Spleen (tissue), 11 donors: ENCODE measurements around the gene HDAC4. TPM values are rescaled to one million over a fixed set of nuclear protein-coding genes. Genes with fewer than 3 reads are reported as not detected.

ENCODE experiments used
- DNase-seq: peaks from one replicate; pipeline ENCODE4 v3.0.0-alpha.2; 2020
- H3K27ac ChIP-seq, 8 donors: fragments of 200-600 bp; sonication (generic) in 7 of 8; 1 replicate in 4 of 8; 2 replicates in 4 of 8; pipeline versions ENCODE4 v1.5.0 to v1.8.0; 2016 to 2021; ENCODE audit warnings: inconsistent platforms in 4 of 8, mild to moderate bottlenecking in 4 of 8, moderate library complexity in 1 of 8
- H3K27me3 ChIP-seq, 7 donors: fragments of 200-600 bp; sonication (generic) in 6 of 7; replicated peaks in 1 of 7; 1 replicate in 4 of 7; 2 replicates in 3 of 7; pipeline versions ENCODE4 v1.5.0 to v1.8.0; 2016 to 2021; ENCODE audit warnings: inconsistent platforms in 3 of 7, mild to moderate bottlenecking in 1 of 7
- H3K36me3 ChIP-seq, 6 donors: fragments of 200-600 bp; sonication (generic) in 5 of 6; 1 replicate in 4 of 6; 2 replicates in 2 of 6; pipeline versions ENCODE4 v1.5.0 to v1.8.0; 2016 to 2021; ENCODE audit warnings: inconsistent platforms in 2 of 6
- H3K4me1 ChIP-seq, 6 donors: fragments of 200-600 bp; sonication (generic) in 5 of 6; 1 replicate in 3 of 6; 2 replicates in 3 of 6; pipeline versions ENCODE4 v1.5.0 to v1.8.0; 2016 to 2021; ENCODE audit warnings: inconsistent platforms in 3 of 6
- H3K4me3 ChIP-seq, 8 donors: fragments of 200-600 bp; sonication (generic) in 7 of 8; 1 replicate in 4 of 8; 2 replicates in 4 of 8; pipeline versions ENCODE4 v1.5.0 to v1.8.0; 2016 to 2021; ENCODE audit warnings: inconsistent platforms in 4 of 8, mild to moderate bottlenecking in 4 of 8, moderate library complexity in 2 of 8
- H3K9me3 ChIP-seq, 8 donors: fragments of 200-600 bp; sonication (generic) in 7 of 8; 1 replicate in 4 of 8; 2 replicates in 4 of 8; pipeline versions ENCODE4 v1.5.0 to v1.8.0; 2016 to 2021; ENCODE audit warnings: inconsistent platforms in 4 of 8
- CTCF ChIP-seq, 11 experiments: fragments of 200-600 bp in 7 of 11; fragments of 450-650 bp in 4 of 11; sonication (generic) in 4 of 11; IDR thresholded peaks in 8 of 11; conservative IDR thresholded peaks in 3 of 11; 1 replicate in 7 of 11; 2 replicates in 4 of 11; pipeline versions ENCODE4 v1.4.0 to v1.8.0; 2016 to 2021; ENCODE audit warnings: antibody characterized with exemption in 11 of 11, inconsistent platforms in 4 of 11, mild to moderate bottlenecking in 1 of 11
- POLR2A ChIP-seq, 3 donors: fragments of 450-650 bp; IDR thresholded peaks; one replicate each; pipeline ENCODE4 v1.5.1; 2017; ENCODE audit warnings: antibody characterized with exemption in 3 of 3, mild to moderate bottlenecking in 1 of 3
- POLR2AphosphoS5 ChIP-seq, 3 donors: sonication (generic); formaldehyde crosslinking; IDR thresholded peaks; one replicate each; pipeline ENCODE4 v1.5.1; 2017; ENCODE audit warnings: antibody characterized with exemption in 3 of 3
- WGBS, 5 donors: extraction: QIAGEN DNeasy Blood & Tissue Kit in 3 of 5; methylation state at CpG; one replicate each; pipeline versions ENCODE4 v1.1.5 to v1.1.7; 2013 to 2018; 5-methylcytosine and 5-hydroxymethylcytosine counted together
- intact Hi-C: fragments of 100-400 bp; cut with DNase I; formaldehyde crosslinking; loops from one replicate; pipeline ENCODE4 v1.15.0; 2023; ENCODE audit warnings: low total_unique reads
- polyA plus RNA-seq, 3 donors: library from polyadenylated mRNA; stranded (reverse); fragments of 200-250 nt; gene quantifications; one replicate each; pipeline ENCODE4 v1.2.1, GENCODE V29; 2013
- total RNA-seq, 7 donors: library from RNA; depleted of rRNA in 3 of 7; stranded (reverse); fragments of >200 nt in 3 of 7; fragmentation: NEBNext Ultra II Directional in 4 of 7; extraction: Animal tissue kit (Norgen Biotek cat#: 25700) in 4 of 7; gene quantifications; one replicate each; pipeline versions ENCODE4 v1.1.0 to v1.2.1, GENCODE V29; 2016 to 2021
- donor health status: healthy with polysubstance abuse.
- donor health status: DM: no; HTN: no; CAD: no; lungs with moderate emphysema.
- donor health status: DM: no; HTN: no; CAD: no.
- donor health status: Bipolar disorder and iron deficiency.
- donor health status: healthy.
- donor health status: DM: no; HTN: no; CAD: no.
- donor health status: DM: yes; HTN: yes; CAD: no.

HDAC4 gene
- total and polyA plus RNA-seq, 10 donors, result 3.2 to 122 (median 69.5) TPM

DNA sequence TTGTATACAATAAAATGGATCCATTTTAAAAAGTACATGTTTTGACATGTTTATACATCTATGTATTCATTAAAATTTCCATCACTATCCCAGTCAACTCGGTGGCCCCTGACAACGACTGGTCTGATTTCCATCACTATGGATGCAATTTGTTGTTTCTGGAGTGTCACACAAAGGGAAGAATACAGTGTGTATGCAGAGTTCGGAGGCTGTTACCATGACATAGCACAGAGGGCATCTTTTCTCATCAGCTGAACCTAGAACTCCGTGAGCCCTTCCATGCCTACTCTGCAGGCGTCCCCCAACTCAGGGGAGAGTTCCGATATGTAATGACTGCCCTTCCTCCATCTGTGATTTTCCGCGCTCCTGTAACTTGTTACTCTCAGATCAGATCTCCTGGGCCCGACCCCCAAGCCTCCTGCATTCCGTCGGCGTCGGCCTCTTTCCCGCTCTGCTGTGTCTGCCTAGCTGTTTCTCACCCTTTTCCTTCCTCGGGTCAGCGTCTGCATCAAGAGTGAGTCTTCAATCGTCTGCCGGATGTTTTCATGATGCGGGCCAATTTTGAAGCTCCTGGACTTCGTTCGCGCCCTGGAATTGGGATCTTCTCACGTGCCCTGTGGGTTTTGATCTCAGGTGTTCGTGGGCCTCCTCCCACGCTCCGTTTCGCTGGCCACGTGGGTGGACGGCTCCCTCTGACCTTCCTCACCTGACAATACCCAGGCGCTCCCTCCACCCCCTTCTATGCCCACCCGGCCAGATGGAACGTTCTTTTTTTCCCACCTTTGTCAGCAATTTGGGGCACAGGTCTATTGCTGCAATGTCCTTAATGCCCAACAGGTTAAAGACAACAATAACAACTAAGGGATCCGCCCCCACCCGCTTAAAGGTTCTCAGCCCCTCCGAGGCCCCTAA is 391.9 kb downstream of the HDAC4 start:
- WGBS, 5 donors, result 74 to 83% (median 81%) methylated on average over 35 of the region's 35 CpGs
- H3K36me3 ChIP-seq, result no peaks in the 10 kb centered on the region
- intact Hi-C loops, result no loop called here
- peak; percentile 57 for DNase-seq
- H3K27me3 ChIP-seq, result peaks cover 0 to 54% (median 4%) of the 10 kb centered on the region in 7 donors
- H3K4me1 ChIP-seq, result no peaks in the 10 kb centered on the region
- no peak for TF ChIP-seq POLR2AphosphoS5 (IDR thresholded peaks at IDR 0.05)
- no peak for TF ChIP-seq POLR2A (IDR thresholded peaks at IDR 0.05)
- no peak for TF ChIP-seq CTCF (IDR thresholded peaks at IDR 0.05 in 8 of 11, conservative IDR thresholded peaks at IDR 0.05 in 3 of 11)
- H3K27ac ChIP-seq, result no peak overlapping the region
- no peaks in the 10 kb centered on the region for H3K9me3 ChIP-seq
- no peak overlapping the region for H3K4me3 ChIP-seq

- H3K27me3 ChIP-seq, result peaks cover 0 to 62% (median 4%) of the 10 kb centered on the region in 7 donors
- no peaks in the 10 kb centered on the region for H3K36me3 ChIP-seq
- DNase-seq, result peak; percentile 49
- H3K27ac ChIP-seq, result no peak overlapping the region
- TF ChIP-seq POLR2A (IDR thresholded peaks at IDR 0.05) (no peak), POLR2AphosphoS5 (IDR thresholded peaks at IDR 0.05) (no peak), CTCF (IDR thresholded peaks at IDR 0.05 in 8 of 11, conservative IDR thresholded peaks at IDR 0.05 in 3 of 11) (no peak)
- no peaks in the 10 kb centered on the region for H3K4me1 ChIP-seq
- H3K9me3 ChIP-seq, result no peaks in the 10 kb centered on the region
- intact Hi-C loops, result no loop called here
- no peak overlapping the region for H3K4me3 ChIP-seq
- 84 to 87% (median 85%) methylated on average over 12 of the region's 12 CpGs for WGBS, 5 donors
Observed at GRCh38 chr2:239008004-239008403, 392.8 kb downstream of the HDAC4 start.

- TF ChIP-seq POLR2A (IDR thresholded peaks at IDR 0.05), result no peak
- TF ChIP-seq CTCF (IDR thresholded peaks at IDR 0.05 in 8 of 11, conservative IDR thresholded peaks at IDR 0.05 in 3 of 11), result no peak
- no peak for TF ChIP-seq POLR2AphosphoS5 (IDR thresholded peaks at IDR 0.05)
- 82 to 88% (median 86%) methylated on average over 9 to 10 of the region's 10 CpGs for WGBS, 5 donors
- no peaks in the 10 kb centered on the region for H3K4me1 ChIP-seq
- H3K27ac ChIP-seq, result no peak overlapping the region
- H3K4me3 ChIP-seq, result no peak overlapping the region
- no peak for DNase-seq
- no peaks in the 10 kb centered on the region for H3K36me3 ChIP-seq
- peaks cover 0 to 58% (median 4%) of the 10 kb centered on the region in 7 donors for H3K27me3 ChIP-seq
- peaks cover 0 to 8% (median 3%) of the 10 kb centered on the region in 8 donors for H3K9me3 ChIP-seq
- intact Hi-C loops, result no loop called here
Observed at GRCh38 chr2:239006622-239007285, 394.1 kb downstream of the HDAC4 start.

- intact Hi-C loops, result no loop called here
- H3K36me3 ChIP-seq, result no peaks in the 10 kb centered on the region
- WGBS, 5 donors, result 70 to 81% (median 77%) methylated on average over 4 of the region's 4 CpGs
- no peak overlapping the region for H3K4me3 ChIP-seq
- H3K4me1 ChIP-seq, result no peaks in the 10 kb centered on the region
- H3K27ac ChIP-seq, result no peak overlapping the region
- peaks cover 0 to 16% (median 5%) of the 10 kb centered on the region in 8 donors for H3K9me3 ChIP-seq
- peaks cover 0 to 51% (median 4%) of the 10 kb centered on the region in 7 donors for H3K27me3 ChIP-seq
- peak; percentile 58 for DNase-seq
- TF ChIP-seq POLR2A (IDR thresholded peaks at IDR 0.05), result no peak
Observed at GRCh38 chr2:239005586-239005985, 395.2 kb downstream of the HDAC4 start.
